ENCODE data around the gene OCRL.

- TF ChIP-seq EGR1 (IDR thresholded peaks at IDR 0.05) (no peak), YY1 (IDR thresholded peaks at IDR 0.05; ENCODE audit: low read depth) (no peak), TEAD4 (IDR thresholded peaks at IDR 0.05) (no peak)
These were observed 56.0 kb downstream of the OCRL start for GRCh38 chrX:129596077-129596476.
